GM23248 (cell line): Measurements from ENCODE around the gene ABR.

Source experiments
- EZH2 ChIP-seq: fragments of 200-600 bp; sonication (generic); IDR thresholded peaks from 2 replicates; pipeline ENCODE4 v1.6.1; 2018; ENCODE audit warnings: antibody characterized with exemption, mild to moderate bottlenecking; ENCODE audit not compliant: insufficient read depth, poor library complexity, severe bottlenecking
- EZH2phosphoT487 ChIP-seq: fragments of 200-600 bp; sonication (generic); IDR thresholded peaks from 2 replicates; pipeline ENCODE4 v1.6.1; 2018; ENCODE audit warnings: antibody characterized with exemption, moderate library complexity, mild to moderate bottlenecking, low read depth; ENCODE audit not compliant: insufficient read depth

- TF ChIP-seq EZH2 (no peak), EZH2phosphoT487 (no peak)
Measured at GRCh38 chr17:1147664-1148063, 32.1 kb downstream of the ABR start.
